Natural killer cell (primary cell): ENCODE data around the gene EPHB2. TPM values are rescaled to one million over a fixed set of nuclear protein-coding genes. Genes with fewer than 3 reads are reported as not detected.

Source experiments
- ATAC-seq, 3 donors: fragments of 150-1000 bp in 2 of 3; fragments of 200-7000 bp in 1 of 3; cut with Tn5 transposase; 1 replicate in 1 of 3; 2 replicates in 2 of 3; pipeline ENCODE4 v1.10.0; 2021; ENCODE audit warnings: mild to moderate bottlenecking in 2 of 3, moderate library complexity in 2 of 3
- DNase-seq, 2 donors: peaks; one replicate each; pipeline versions ENCODE4 v3.0.0 to v3.0.0-alpha.2; 2013 to 2021; ENCODE audit warnings: mixed read lengths in 1 of 2
- H3K27ac ChIP-seq: one replicate; pipeline ENCODE4 v1.5.1; 2013; ENCODE audit warnings: mild to moderate bottlenecking, low read length
- H3K27me3 ChIP-seq: one replicate; pipeline ENCODE4 v1.6.1; 2013; ENCODE audit warnings: low read length; ENCODE audit not compliant: control insufficient read depth, insufficient read depth
- H3K36me3 ChIP-seq: one replicate; pipeline ENCODE4 v1.6.1; 2013; ENCODE audit warnings: low read length; ENCODE audit not compliant: control insufficient read depth, insufficient read depth
- H3K4me1 ChIP-seq: one replicate; pipeline ENCODE4 v1.6.1; 2013; ENCODE audit warnings: low read length; ENCODE audit not compliant: control insufficient read depth, insufficient read depth
- H3K4me3 ChIP-seq: one replicate; pipeline ENCODE4 v1.5.1; 2013; ENCODE audit warnings: low read length
- H3K9me3 ChIP-seq: one replicate; pipeline ENCODE4 v1.6.1; 2013; ENCODE audit warnings: low read length; ENCODE audit not compliant: control insufficient read depth, insufficient read depth
- H3K27ac Mint-ChIP-seq, 2 donors: one replicate each; pipeline ENCODE4 v1.8.0; 2022; ENCODE audit warnings: mild to moderate bottlenecking in 2 of 2, mixed read lengths in 2 of 2, moderate library complexity in 1 of 2
- H3K27me3 Mint-ChIP-seq, 2 donors: one replicate each; pipeline ENCODE4 v1.8.0; 2022; ENCODE audit warnings: low read depth in 2 of 2, mixed read lengths in 2 of 2
- H3K36me3 Mint-ChIP-seq: one replicate; pipeline ENCODE4 v1.8.0; 2022; ENCODE audit warnings: mixed read lengths
- H3K4me1 Mint-ChIP-seq, 2 donors: one replicate each; pipeline ENCODE4 v1.8.0; 2022; ENCODE audit warnings: mixed read lengths in 2 of 2
- H3K4me3 Mint-ChIP-seq: one replicate; pipeline ENCODE4 v1.8.0; 2022; ENCODE audit warnings: mild to moderate bottlenecking, moderate library complexity, mixed read lengths
- H3K9me3 Mint-ChIP-seq, 2 donors: one replicate each; pipeline ENCODE4 v1.8.0; 2022; ENCODE audit warnings: mixed read lengths in 2 of 2
- CTCF ChIP-seq: fragments of 200-600 bp; IDR thresholded peaks from one replicate; pipeline ENCODE4 v1.8.0; 2022; ENCODE audit warnings: antibody characterized with exemption
- WGBS: methylation state at CpG from one replicate; pipeline ENCODE4 v1.1.7; 2013; ENCODE audit warnings: missing lambda C conversion rate; ENCODE audit not compliant: insufficient coverage; 5-methylcytosine and 5-hydroxymethylcytosine counted together
- intact Hi-C: fragments of 100-400 bp; cut with micrococcal nuclease; formaldehyde crosslinking; loops from one replicate; pipeline ENCODE4 v1.14.2; 2022
- total RNA-seq, 4 donors: library from RNA; stranded (reverse); fragments of 120-200 nt in 1 of 4; gene quantifications; one replicate each; pipeline versions ENCODE4 v1.2.3 to v1.2.4, GENCODE V29; 2013 to 2022

The EPHB2 gene
- total RNA-seq, 3 donors from 2014 or later (not counting 1 experiment from before 2014, with no cell fraction given) = 0.14 to 0.23 TPM; not detected in 1

- Mint-ChIP-seq H3K4me1 (no peaks in the 10 kb centered on the region), H3K27ac (no peak overlapping the region), H3K27me3 (peaks cover 9 to 14% of the 10 kb centered on the region in 2 donors), H3K36me3 (no peaks in the 10 kb centered on the region), H3K4me3 (no peak overlapping the region), H3K9me3 (no peaks in the 10 kb centered on the region)
- intact Hi-C loops = no loop called here
- Histone ChIP-seq H3K4me1 (no peaks in the 10 kb centered on the region), H3K4me3 (no peak overlapping the region), H3K36me3 (no peaks in the 10 kb centered on the region), H3K27ac (no peak overlapping the region), H3K9me3 (no peaks in the 10 kb centered on the region), H3K27me3 (no peaks in the 10 kb centered on the region)
- no peak for TF ChIP-seq CTCF
- WGBS = 89% methylated on average over 4 of the region's 4 CpGs
- DNase-seq (no peak), ATAC-seq (no peak)
Measured at GRCh38 chr1:22738522-22738921, 27.9 kb downstream of the EPHB2 start.

- intact Hi-C loops = no loop called here
- no peaks in the 10 kb centered on the region for H3K4me1 Mint-ChIP-seq
- no peaks in the 10 kb centered on the region for H3K9me3 Mint-ChIP-seq
- no peak for DNase-seq
- Histone ChIP-seq H3K9me3 (no peaks in the 10 kb centered on the region), H3K4me3 (no peak overlapping the region), H3K36me3 (no peaks in the 10 kb centered on the region), H3K4me1 (no peaks in the 10 kb centered on the region), H3K27ac (no peak overlapping the region), H3K27me3 (no peaks in the 10 kb centered on the region)
- no peak for TF ChIP-seq CTCF
- no peaks in the 10 kb centered on the region for H3K36me3 Mint-ChIP-seq
- ATAC-seq = no peak
- peaks cover 9 to 14% of the 10 kb centered on the region in 2 donors for H3K27me3 Mint-ChIP-seq
- no peak overlapping the region for H3K4me3 Mint-ChIP-seq
- 76% methylated on average over 18 of the region's 18 CpGs for WGBS
- H3K27ac Mint-ChIP-seq = no peak overlapping the region
Measured at GRCh38 chr1:22739648-22740385, 29.2 kb downstream of the EPHB2 start.

GRCh38 chr1:22741118-22741517 is 30.5 kb downstream of the EPHB2 start:
- peaks cover 3 to 4% of the 10 kb centered on the region in 2 donors for H3K4me1 Mint-ChIP-seq
- H3K4me1 ChIP-seq = no peaks in the 10 kb centered on the region
- H3K9me3 ChIP-seq = no peaks in the 10 kb centered on the region
- no peak for DNase-seq
- no peak overlapping the region for H3K27ac ChIP-seq
- H3K36me3 Mint-ChIP-seq = no peaks in the 10 kb centered on the region
- WGBS = 81% methylated on average over 9 of the region's 9 CpGs
- H3K27me3 Mint-ChIP-seq = peaks cover 9 to 14% of the 10 kb centered on the region in 2 donors
- H3K27ac Mint-ChIP-seq = no peak overlapping the region
- no peak overlapping the region for H3K4me3 Mint-ChIP-seq
- H3K27me3 ChIP-seq = no peaks in the 10 kb centered on the region
- no peaks in the 10 kb centered on the region for H3K9me3 Mint-ChIP-seq
- H3K36me3 ChIP-seq = no peaks in the 10 kb centered on the region
- no peak overlapping the region for H3K4me3 ChIP-seq
- TF ChIP-seq CTCF = no peak
- no peak for ATAC-seq
- intact Hi-C loops = no loop called here
